IMR-90 (cell line): ENCODE data around the gene CCSER1.

Source experiments
- CEBPB ChIP-seq: IDR thresholded peaks from 2 replicates; pipeline ENCODE4 v1.6.1; 2012; ENCODE audit warnings: low read depth, low read length, improper control_type of control experiment
- CTCF ChIP-seq: conservative IDR thresholded peaks from 2 replicates; pipeline ENCODE4 v1.5.1; 2012; ENCODE audit warnings: mild to moderate bottlenecking, low read depth, low read length, improper control_type of control experiment
- FOS ChIP-seq: fragments of 150-350 bp; IDR thresholded peaks from 2 replicates; pipeline ENCODE4 v1.6.1; 2016; ENCODE audit warnings: low read depth, low read length
- MAZ ChIP-seq: IDR thresholded peaks from 2 replicates; pipeline ENCODE4 v1.6.1; 2012; ENCODE audit warnings: low read depth, mild to moderate bottlenecking, low read length, improper control_type of control experiment, moderate library complexity, borderline replicate concordance
- POLR2A ChIP-seq: IDR thresholded peaks from 2 replicates; pipeline ENCODE4 v1.6.1; 2012; ENCODE audit warnings: mild to moderate bottlenecking, low read depth, low read length
- RAD21 ChIP-seq: IDR thresholded peaks from 2 replicates; pipeline ENCODE4 v1.6.1; 2012; ENCODE audit warnings: low read length, improper control_type of control experiment
- RCOR1 ChIP-seq: IDR thresholded peaks from 2 replicates; pipeline ENCODE4 v1.6.1; 2012; ENCODE audit warnings: mild to moderate bottlenecking, low read length, improper control_type of control experiment; ENCODE audit not compliant: insufficient replicate concordance
- RFX5 ChIP-seq: IDR thresholded peaks from 2 replicates; pipeline ENCODE4 v1.8.0; 2012; ENCODE audit warnings: low read depth, mild to moderate bottlenecking, low read length, moderate library complexity
- USF2 ChIP-seq: fragments of 150-350 bp; IDR thresholded peaks from 2 replicates; pipeline ENCODE4 v1.6.1; 2017; ENCODE audit warnings: mild to moderate bottlenecking, antibody characterized with exemption, low read length, low read depth

GRCh38 chr4:90095000-90095399, 32.2 kb upstream of the CCSER1 start:
- no peak for TF ChIP-seq CTCF
- TF ChIP-seq POLR2A, result no peak
- no peak for TF ChIP-seq CEBPB
- TF ChIP-seq RFX5, result no peak
- TF ChIP-seq MAZ, result no peak
- TF ChIP-seq RAD21, result no peak
- TF ChIP-seq FOS, result no peak
- no peak for TF ChIP-seq RCOR1
- no peak for TF ChIP-seq USF2
